ENCODE data around the gene SNTG2.

- TF ChIP-seq NFATC3 (CRISPR knock-in tag; IDR thresholded peaks at IDR 0.05) (no peak), UBTF (CRISPR knock-in tag; IDR thresholded peaks at IDR 0.05) (no peak), ZBTB40 (IDR thresholded peaks at IDR 0.05) (no peak), ZBTB40 (CRISPR knock-in tag; IDR thresholded peaks at IDR 0.05) (no peak), EP300 (IDR thresholded peaks at IDR 0.05; ENCODE audit: low read depth in 2 of 2, low read length in 2 of 2) (no peak), EP300 (CRISPR knock-in tag; IDR thresholded peaks at IDR 0.05; ENCODE audit: borderline replicate concordance) (no peak)
These were observed 4.3 kb upstream of the SNTG2 start for GRCh38 chr2:946073-946948.
